HG03558 (cell line): Measurements from ENCODE around the gene ANKRD7.
"Not testable (repeated sequence)": the region's sequence is repeated elsewhere in the genome, so short reads cannot be mapped to it uniquely, and the experiment has no call there.

ENCODE experiments used
- ATAC-seq: cut with Tn5 transposase; IDR thresholded peaks from one replicate; pipeline ENCODE4 v1.9.1; 2021; ENCODE audit warnings: moderate number of reproducible peaks; ENCODE audit not compliant: unreplicated experiment; ENCODE audit errors: extremely low read depth

ANKRD7 gene

GRCh38 chr7:118232837-118233236 lies 8.3 kb downstream of the ANKRD7 start:
- ATAC-seq: no peak

DNA sequence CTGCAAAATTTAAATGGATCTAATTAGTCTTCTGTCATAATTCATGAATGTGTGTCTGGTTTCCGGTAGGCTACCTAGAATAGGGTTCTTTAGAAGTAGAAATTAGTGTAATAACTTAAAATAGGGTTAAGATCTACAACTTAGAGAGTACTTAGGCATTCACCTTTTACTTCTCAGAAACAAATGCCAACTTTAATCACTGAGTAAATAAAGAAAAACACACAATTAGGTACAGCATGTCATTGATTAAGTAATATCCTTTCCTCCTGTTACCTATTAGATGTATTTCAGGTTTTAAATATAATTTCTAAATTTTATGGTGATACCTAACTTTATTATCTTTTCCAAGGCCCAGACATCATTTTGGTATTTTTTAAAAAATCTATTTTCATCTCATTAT lies 9.3 kb downstream of the ANKRD7 start:
- no peak for ATAC-seq

DNA sequence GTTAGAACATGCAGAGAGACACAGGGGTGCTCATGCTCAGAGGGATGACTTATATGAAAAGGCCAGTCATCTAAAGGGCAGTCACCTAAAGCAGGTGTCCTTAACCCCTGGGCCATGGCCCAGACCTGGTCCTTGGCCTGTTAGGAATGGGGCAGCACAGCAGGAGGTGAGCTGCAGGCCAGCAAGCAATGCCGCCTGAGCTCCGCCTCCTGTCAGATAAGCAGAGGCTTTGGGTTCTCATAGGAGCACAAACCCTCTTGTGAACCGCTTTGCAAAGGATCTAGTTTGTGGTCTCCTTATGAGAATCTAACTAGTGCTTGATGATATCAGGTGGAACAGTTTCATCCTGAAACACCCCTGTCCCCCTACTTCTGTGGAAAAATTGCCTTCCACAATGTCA lies 14.5 kb downstream of the ANKRD7 start:
- ATAC-seq: no peak

GRCh38 chr7:118240320-118240719 lies 15.8 kb downstream of the ANKRD7 start:
- ATAC-seq: not testable (repeated sequence)

GRCh38 chr7:118243695-118244094 lies 19.2 kb downstream of the ANKRD7 start:
- ATAC-seq: no peak

DNA sequence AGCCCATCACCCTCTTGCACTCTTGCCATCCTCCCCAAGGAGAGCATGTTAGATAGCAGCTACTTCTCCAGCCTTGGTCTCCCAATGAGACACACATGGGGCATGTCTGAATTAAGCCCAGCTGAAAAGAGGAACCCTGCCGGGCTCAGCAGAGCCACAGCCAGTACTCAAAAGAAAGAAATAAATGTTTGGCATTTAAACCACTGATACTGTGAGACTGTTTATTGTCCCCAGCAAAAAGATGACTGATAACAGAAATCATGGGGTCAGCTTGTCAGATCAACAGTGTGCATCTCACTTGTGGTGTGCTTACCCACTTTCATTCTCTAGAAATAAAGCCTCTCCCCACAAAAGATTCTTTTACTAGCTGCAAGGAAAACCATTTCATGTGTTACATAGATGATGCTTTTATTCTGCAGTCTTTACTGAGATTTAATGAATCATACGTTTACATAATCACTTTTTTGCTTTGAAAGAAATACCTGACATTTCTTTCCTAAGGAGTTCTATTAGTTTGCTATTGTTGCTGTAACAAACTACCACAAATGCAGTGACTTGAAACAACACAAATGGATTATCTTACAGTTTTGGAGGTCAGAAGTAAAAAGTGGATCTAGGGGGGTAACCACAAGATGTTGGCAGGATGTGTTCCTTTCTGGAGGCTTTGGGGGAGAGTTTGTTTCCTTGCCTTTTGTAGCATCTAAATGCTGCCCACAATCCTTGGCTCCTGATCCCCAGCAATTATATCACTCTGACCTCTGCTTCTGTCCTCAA lies 20.9 kb downstream of the ANKRD7 start:
- ATAC-seq: no peak

GRCh38 chr7:118250860-118251494 lies 26.5 kb downstream of the ANKRD7 start:
- no peak for ATAC-seq

GRCh38 chr7:118252087-118252486 lies 27.6 kb downstream of the ANKRD7 start:
- ATAC-seq: no peak

DNA sequence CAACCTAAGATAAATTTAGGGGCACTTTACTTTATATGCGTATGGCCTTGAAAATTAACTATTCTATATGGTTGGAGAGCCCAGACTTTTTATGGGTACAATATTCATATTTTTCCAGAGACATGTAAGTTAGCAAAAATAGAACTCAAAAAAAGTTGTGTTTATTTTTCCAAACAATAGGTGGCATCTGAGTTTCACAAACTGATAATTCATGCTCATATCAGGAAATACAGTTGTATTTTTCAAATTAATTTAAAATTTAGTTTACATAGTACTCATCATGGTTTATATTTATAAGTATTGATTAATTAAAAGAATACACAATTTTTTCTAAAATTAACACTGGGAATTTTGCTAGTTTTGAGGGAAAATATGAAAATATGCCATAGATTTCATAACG lies 34.6 kb downstream of the ANKRD7 start:
- ATAC-seq: no peak

DNA sequence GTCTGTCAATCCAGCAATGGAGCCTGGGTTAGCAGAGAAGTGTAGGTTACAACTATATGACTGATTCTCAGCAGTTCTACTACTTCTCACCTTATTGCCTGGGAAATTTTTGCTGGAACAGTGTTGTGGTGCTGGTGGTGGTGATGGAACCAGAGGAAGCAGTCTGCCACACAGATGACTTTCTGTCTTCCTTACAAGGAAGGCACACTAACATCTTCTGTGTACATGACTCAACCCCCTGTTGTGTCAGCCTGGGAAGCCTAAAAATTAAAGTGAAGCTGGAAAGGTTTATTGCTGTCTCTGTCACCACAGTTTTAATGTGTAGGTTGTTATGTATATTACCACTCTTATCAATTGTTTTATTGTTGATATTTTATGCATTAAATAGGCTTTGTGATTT lies 40.3 kb downstream of the ANKRD7 start:
- no peak for ATAC-seq

- no peak for ATAC-seq
Measured at GRCh38 chr7:118280319-118281012, 56.0 kb downstream of the ANKRD7 start.

- ATAC-seq: no peak
Measured at GRCh38 chr7:118281196-118281595, 56.7 kb downstream of the ANKRD7 start.

DNA sequence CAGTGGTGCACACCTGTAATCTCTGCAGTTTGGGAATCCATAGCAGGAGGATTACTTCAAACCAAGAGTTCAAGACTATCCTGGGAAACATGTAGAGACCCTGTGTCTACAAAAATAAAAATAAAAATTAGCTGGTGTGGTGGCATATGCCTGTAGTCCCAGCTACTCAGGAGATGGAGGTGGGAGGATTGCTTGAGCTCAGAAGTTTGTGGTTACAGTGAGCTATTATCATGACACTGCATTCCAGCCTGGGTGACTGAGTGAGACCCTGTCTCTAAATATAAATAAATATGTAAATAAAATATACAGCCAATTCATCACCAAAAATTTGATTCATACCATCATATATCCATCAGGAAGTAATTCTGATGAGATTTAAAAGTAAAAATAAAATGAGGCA lies 60.9 kb downstream of the ANKRD7 start:
- no peak for ATAC-seq

DNA sequence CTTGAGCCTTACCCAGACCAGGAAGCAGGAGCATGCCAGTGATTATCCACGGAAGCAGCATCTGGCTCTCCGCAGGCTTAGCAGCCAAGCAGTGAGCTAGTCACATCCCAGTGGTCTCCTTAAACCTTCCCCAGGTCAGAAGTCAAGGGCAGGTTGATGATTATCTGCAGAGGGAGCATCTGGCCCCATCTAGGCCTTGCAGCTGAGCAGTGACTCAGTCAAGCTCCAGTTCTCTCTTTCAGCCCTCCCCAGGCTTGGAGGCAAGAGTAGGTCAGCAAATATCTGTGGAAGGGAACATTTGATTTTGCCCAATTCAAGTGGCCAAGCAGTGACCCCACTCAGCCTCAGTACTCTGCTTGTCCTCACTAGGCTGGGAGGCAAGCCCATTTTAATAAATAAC lies 61.6 kb downstream of the ANKRD7 start:
- no peak for ATAC-seq

- peak; percentile 81 for ATAC-seq
Measured at GRCh38 chr7:118288098-118288497, 63.6 kb downstream of the ANKRD7 start.

- no peak for ATAC-seq
Measured at GRCh38 chr7:118289476-118289875, 65.0 kb downstream of the ANKRD7 start.
